ENCODE results near the gene SDK2. TPM values are rescaled to one million over a fixed set of nuclear protein-coding genes. Genes with fewer than 3 reads are reported as not detected.

The SDK2 gene
- polyA plus RNA-seq, 3 donors from 2014 or later = not detected

DNA sequence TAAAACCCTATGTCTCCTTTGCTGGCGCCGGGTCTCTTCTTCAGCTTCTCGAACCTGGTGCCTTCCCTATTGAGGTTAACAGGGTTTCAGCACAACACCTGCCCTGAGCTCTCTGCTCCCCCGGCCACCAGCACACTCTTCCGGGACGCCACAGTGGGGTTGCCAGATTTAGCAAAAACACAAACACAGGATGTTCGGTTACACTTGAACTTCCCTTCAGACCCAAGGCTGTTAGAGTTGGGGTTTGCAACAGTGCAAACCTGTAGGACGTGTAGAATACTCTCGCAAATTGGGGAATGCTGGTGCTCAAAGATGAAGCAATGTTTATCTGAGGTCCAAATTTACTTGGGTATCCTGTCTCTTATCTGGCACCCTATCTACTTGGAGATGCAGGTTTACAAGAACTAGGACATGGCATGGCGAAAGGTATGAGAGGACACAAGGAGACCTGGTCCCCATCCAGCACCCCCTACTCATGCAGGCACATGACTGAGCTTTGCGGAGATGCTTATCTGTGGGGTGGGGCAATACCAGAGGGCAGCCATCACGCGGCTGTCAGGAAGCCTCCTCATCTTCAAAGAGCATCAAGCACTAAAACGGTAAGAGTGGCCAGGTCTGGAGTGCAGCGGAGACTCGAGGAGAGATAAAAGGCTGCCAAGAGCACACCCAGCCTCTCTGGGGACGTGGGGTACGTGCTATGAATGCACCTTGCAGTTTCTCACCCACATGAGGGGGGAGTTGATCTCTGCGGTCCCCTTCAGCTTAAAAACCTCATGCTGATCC, 52.8 kb downstream of the SDK2 start:
- H3K27ac Mint-ChIP-seq = no peak overlapping the region
- peaks cover 10 to 19% (median 18%) of the 10 kb centered on the region in 3 donors for H3K27me3 Mint-ChIP-seq (ENCODE audit: low read depth in 3 of 3)
- peaks cover 35 to 43% of the 10 kb centered on the region in 2 donors for H3K4me1 Mint-ChIP-seq
- peaks cover 0 to 5% (median 4%) of the 10 kb centered on the region in 3 donors for H3K36me3 Mint-ChIP-seq
- peak overlapping the region; percentile 75 to 81 (median 77) for H3K4me3 Mint-ChIP-seq
- H3K9me3 Mint-ChIP-seq = no peaks in the 10 kb centered on the region
- DNase-seq = peak; percentile 62 to 65 (median 65)

DNA sequence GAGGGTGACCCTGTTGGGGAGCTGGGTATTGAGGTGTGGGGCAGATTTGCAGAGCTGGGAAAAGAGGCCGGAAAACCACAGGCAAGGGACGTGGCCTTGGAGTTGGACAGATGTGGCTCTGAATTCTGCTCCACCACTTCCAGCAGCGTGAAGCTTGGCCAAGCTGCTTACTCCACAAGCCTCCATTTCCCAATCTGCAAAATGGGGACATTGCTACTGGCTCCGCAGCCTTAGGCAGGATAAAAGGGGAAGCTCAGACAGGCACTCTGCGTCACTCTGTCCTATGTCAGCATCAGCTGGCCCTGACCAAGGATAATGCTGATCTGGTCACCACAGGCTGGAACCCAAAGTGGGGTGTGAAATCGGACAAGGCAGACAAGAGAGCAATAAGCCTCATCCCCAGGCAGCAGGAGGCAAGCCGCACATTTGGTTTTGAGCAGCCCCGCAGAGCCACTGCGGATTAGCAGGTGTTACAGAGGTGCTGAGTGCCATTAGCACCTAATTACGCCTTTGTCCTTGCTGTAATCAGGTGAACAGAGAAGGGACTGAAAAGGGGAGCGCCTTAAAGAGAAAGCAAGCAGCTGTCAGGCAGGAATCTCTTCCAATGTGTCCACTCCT, 54.8 kb downstream of the SDK2 start:
- H3K4me3 Mint-ChIP-seq = no peak overlapping the region
- no peak for DNase-seq
- peaks cover 11 to 16% (median 12%) of the 10 kb centered on the region in 3 donors for H3K27me3 Mint-ChIP-seq (ENCODE audit: low read depth in 3 of 3)
- H3K9me3 Mint-ChIP-seq = no peaks in the 10 kb centered on the region
- H3K27ac Mint-ChIP-seq = peak overlapping the region in 1 of 6 donors; percentile 56
- H3K36me3 Mint-ChIP-seq = peaks cover 0 to 1% (median under 1%) of the 10 kb centered on the region in 3 donors
- peaks cover 33 to 40% of the 10 kb centered on the region in 2 donors for H3K4me1 Mint-ChIP-seq

DNA sequence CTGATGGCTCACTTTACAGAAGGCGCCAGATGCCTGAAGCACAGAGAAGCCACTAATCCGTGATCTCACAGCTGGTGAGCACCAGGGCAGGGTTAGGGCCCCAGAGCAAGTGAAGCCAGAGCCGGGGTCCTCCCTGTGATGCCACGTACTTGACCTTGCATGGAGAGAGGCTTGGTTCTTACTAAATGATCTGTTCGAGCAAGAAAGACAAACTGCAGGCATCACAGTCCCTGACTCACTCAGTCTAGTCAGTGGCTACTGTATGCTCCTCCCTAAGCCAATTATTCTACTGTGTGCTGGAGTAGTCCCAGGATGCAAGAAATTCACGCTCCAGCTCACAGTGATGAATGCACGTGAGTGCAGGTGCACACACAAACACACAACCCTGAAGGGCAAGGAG, 55.4 kb downstream of the SDK2 start:
- no peak overlapping the region for H3K4me3 Mint-ChIP-seq
- no peaks in the 10 kb centered on the region for H3K9me3 Mint-ChIP-seq
- H3K27me3 Mint-ChIP-seq (ENCODE audit: low read depth in 3 of 3) = peaks cover 10 to 13% (median 10%) of the 10 kb centered on the region in 3 donors

DNA sequence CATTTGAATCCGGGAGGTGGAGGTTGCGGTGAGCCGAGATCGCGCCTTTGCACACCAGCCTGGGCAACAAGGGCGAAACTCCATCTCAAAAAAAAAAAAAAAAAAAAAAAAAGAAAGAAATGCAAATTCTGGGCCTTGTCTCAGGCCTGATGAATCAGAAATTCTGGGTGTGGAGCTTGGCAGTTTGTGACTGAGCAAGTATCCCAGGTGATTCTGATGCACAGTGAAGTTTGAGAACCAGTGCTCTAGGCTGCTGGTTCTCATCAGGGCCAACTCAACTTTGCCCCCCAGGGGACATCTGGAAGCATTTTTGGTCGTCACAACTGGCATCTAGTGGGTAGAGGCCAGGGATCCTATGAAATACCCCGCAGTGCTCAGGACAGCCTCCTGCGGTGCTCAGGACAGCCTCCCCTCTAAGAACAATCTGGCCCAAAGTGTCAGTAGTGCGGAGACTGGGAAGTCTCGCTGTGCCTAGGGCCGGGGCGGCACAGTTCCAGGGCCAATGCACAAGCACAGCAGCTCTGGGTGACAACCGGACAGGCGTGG, 55.9 kb downstream of the SDK2 start:
- Mint-ChIP-seq H3K27me3 (ENCODE audit: low read depth in 3 of 3) (peaks cover 8 to 13% (median 10%) of the 10 kb centered on the region in 3 donors), H3K27ac (no peak overlapping the region), H3K9me3 (no peaks in the 10 kb centered on the region), H3K36me3 (no peaks in the 10 kb centered on the region), H3K4me1 (peaks cover 28 to 30% of the 10 kb centered on the region in 2 donors), H3K4me3 (no peak overlapping the region)
- DNase-seq = no peak

More for the DNA sequence above, 55.4 kb downstream of the SDK2 start:
- no peak overlapping the region for H3K27ac Mint-ChIP-seq
- no peak for DNase-seq
- no peaks in the 10 kb centered on the region for H3K36me3 Mint-ChIP-seq
- H3K4me1 Mint-ChIP-seq = peaks cover 28 to 35% of the 10 kb centered on the region in 2 donors

DNA sequence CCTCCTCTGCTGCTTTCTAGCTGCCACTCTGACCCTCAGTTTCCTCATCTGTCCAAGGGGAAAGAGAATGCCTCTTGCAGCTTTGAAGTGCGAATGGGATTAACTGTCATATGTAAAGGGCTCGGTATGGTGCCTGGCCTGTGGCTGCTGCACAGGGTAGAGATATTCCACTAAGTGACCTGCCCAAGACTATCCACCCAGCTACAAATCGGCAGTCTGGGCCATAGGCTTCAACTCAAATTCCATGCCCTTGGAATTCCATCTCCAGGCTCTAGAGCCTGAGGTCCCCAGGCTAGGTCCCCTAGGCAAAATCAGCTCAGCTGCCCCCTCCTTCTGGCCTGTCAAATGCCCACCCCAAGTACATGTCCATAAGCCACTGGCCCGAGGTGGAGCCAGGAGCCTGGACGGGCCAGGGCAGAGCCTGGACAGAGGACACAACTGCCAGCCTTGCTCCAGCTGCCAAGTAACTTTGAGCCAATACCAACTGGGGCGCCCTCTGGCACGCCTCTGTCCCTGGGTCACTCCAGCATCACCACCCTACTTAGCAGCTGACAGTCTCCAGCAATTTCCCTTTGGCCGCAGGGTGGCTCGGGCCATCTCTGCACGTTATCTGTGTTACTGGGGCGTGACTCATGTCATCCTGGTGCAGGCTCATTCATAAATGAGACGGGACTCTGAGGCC, 57.2 kb downstream of the SDK2 start:
- no peak for DNase-seq
- Mint-ChIP-seq H3K4me3 (no peak overlapping the region), H3K36me3 (no peaks in the 10 kb centered on the region), H3K27me3 (ENCODE audit: low read depth in 3 of 3) (peaks cover 9 to 12% (median 12%) of the 10 kb centered on the region in 3 donors), H3K9me3 (no peaks in the 10 kb centered on the region), H3K27ac (no peak overlapping the region), H3K4me1 (peaks cover 15 to 17% of the 10 kb centered on the region in 2 donors)

DNA sequence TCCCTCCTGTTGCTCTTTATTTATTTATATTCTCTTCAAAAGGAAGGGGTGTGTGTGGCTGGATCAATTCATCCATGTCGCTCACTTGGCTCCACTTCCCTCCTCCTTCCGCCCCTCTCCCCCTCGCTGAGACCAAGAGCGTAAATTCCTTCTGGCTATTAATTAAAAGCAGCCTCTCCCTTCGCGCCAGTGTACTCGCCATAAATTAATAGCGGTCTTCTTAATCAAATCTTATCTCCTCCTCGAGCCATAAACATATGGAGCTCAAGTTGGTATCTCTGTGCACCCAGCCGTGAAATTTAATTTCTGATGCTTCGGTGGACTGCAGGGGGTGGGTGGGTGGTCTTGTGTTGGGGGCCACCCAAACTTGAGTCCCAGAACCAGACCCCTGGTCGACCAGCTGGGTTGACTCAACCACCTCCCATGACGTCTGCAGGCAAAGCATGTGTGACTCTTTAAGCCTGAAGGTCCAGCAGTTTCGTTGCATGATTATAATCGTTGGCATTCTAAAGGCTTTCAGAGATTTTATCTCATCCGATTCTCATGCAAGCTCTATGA, 57.9 kb downstream of the SDK2 start:
- no peaks in the 10 kb centered on the region for H3K36me3 Mint-ChIP-seq
- H3K4me3 Mint-ChIP-seq = no peak overlapping the region
- peaks cover 8 to 10% of the 10 kb centered on the region in 2 donors for H3K4me1 Mint-ChIP-seq
- H3K27me3 Mint-ChIP-seq (ENCODE audit: low read depth in 3 of 3) = peaks cover 7 to 12% (median 9%) of the 10 kb centered on the region in 3 donors
- H3K27ac Mint-ChIP-seq = no peak overlapping the region
- H3K9me3 Mint-ChIP-seq = no peaks in the 10 kb centered on the region
- no peak for DNase-seq

DNA sequence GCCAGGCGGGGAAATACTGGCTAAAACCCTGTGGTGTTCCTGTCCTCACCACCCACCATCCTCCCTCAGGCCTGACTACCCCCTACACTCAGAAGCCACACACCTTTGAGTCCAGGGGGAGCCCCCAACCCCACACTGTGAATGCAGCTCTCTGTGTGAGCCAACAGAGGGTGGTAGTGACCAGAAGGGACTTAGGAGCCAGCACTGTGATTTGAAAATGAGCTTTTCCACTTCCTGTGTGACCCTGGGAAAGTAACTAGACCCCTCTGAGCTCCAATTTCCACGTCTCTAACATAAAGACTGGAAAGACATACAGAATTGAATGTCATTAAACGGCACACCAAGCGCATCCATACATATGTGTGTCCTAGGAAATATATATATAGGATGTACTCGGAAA, 58.7 kb downstream of the SDK2 start:
- Mint-ChIP-seq H3K27me3 (ENCODE audit: low read depth in 3 of 3) (peaks cover 2 to 12% (median 10%) of the 10 kb centered on the region in 3 donors), H3K27ac (no peak overlapping the region), H3K36me3 (no peaks in the 10 kb centered on the region), H3K4me3 (no peak overlapping the region), H3K4me1 (peaks cover 2 to 3% of the 10 kb centered on the region in 2 donors), H3K9me3 (no peaks in the 10 kb centered on the region)
- DNase-seq = no peak

DNA sequence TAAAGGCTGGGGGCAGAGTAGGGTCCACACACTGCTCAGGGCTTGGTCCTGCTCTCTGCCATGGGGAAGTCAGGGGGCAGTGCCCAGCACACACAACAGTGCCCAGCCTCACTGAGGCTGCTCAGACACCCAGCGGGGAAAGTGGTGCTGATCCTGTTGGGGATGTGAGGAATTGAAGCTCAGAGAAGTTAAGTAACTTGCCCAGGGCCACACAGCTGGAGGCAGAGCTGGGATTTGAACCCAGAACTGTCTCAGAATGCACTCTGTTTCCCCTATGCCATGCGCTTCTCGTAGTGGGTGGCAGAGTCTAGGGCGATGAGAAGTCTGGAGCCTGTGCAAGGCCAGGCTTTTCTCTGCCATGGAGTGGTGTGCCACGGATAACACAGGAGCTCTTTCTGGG, 59.3 kb downstream of the SDK2 start:
- H3K9me3 Mint-ChIP-seq = no peaks in the 10 kb centered on the region
- peaks cover 2 to 12% (median 10%) of the 10 kb centered on the region in 3 donors for H3K27me3 Mint-ChIP-seq (ENCODE audit: low read depth in 3 of 3)
- H3K36me3 Mint-ChIP-seq = no peaks in the 10 kb centered on the region
- no peak overlapping the region for H3K4me3 Mint-ChIP-seq
- no peak overlapping the region for H3K27ac Mint-ChIP-seq
- H3K4me1 Mint-ChIP-seq = no peaks in the 10 kb centered on the region
- no peak for DNase-seq

DNA sequence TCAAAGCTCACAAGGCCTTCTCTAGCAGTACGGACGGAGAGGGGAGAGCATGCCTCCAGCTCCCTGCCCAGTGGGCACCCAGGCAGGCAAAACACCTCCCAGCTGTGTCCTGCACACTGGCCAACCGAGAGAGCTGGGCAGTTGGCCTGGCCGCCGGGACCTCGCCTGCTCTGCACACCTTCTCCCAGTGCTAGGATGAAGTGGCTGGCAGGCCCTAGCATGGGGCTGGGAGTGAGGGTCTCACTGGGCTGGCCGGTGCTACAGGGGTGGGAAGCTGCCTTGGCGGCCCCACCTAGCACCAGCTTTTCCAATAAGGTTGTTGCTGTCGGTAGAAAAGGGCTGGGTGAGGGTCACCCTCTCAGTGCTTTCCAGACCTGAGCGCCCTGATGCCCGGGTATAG, 60.2 kb downstream of the SDK2 start:
- Mint-ChIP-seq H3K4me1 (no peaks in the 10 kb centered on the region), H3K9me3 (no peaks in the 10 kb centered on the region), H3K27me3 (ENCODE audit: low read depth in 3 of 3) (peaks cover 2 to 8% (median 8%) of the 10 kb centered on the region in 3 donors), H3K36me3 (no peaks in the 10 kb centered on the region), H3K27ac (no peak overlapping the region), H3K4me3 (no peak overlapping the region)
- no peak for DNase-seq

DNA sequence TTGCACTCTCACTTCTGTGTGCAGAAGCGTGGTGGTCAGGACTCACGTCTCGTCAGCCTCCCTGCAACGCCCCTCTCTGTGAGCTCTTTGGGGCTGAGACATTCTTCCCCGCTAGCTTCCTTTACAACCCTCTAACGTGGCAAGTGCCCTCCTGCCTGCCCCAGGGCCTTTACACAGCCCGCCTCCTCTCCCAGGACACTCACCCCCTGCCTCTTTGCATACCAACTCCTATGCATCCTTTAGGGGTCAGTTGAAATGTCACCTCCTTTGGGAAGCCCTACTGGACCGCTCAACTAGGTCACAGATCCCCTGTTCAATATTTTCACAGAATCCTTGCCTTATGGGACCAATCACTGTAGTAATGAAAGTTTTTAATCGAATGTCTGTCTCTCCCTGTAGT, 61.4 kb downstream of the SDK2 start:
- peaks cover 2 to 8% (median 7%) of the 10 kb centered on the region in 3 donors for H3K27me3 Mint-ChIP-seq (ENCODE audit: low read depth in 3 of 3)
- no peak overlapping the region for H3K27ac Mint-ChIP-seq
- no peaks in the 10 kb centered on the region for H3K36me3 Mint-ChIP-seq
- no peak for DNase-seq
- H3K4me3 Mint-ChIP-seq = no peak overlapping the region
- no peaks in the 10 kb centered on the region for H3K9me3 Mint-ChIP-seq
- no peaks in the 10 kb centered on the region for H3K4me1 Mint-ChIP-seq

DNA sequence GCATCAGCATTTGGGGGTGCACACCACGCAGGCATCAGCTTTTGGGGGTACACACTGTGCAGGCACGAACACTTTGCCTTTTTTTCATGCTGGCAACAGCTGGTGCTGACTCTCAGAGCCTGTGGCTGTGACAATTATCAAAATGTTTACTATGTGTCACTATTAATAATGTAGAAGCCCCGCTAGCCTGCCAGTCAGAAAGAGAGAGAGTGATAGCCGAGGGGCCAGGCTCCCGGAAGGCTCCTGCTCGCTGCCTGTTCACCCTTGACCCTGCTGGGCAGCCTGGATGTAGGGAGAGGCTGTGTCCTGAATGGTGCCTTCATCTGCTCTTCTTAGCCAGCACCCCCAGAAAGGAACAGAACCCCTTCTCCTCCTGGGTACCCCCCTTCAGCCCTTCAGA, 61.9 kb downstream of the SDK2 start:
- Mint-ChIP-seq H3K27ac (no peak overlapping the region), H3K9me3 (no peaks in the 10 kb centered on the region), H3K36me3 (no peaks in the 10 kb centered on the region), H3K27me3 (ENCODE audit: low read depth in 3 of 3) (peaks cover 2 to 9% (median 8%) of the 10 kb centered on the region in 3 donors), H3K4me1 (no peaks in the 10 kb centered on the region), H3K4me3 (no peak overlapping the region)
- DNase-seq = no peak

DNA sequence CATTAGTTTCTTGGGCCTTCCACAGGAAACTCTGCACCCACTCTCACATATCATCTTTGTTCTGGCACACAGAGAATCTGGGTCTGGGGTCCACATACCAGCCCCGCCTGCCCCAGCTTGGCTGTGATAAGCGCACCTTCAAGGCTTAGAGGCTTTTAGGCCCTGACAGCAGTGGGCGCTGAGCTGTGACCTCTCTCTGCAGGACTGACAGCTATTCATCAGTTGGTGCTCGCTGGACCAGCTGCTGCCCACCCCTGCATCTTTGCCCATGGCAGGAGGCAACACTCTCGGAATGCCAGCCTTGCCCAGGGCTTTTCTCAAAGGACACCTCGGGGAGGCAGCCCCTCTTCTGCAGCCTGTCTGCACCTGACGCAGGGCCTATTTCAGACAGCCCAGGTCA, 62.9 kb downstream of the SDK2 start:
- Mint-ChIP-seq H3K36me3 (no peaks in the 10 kb centered on the region), H3K4me3 (no peak overlapping the region), H3K27ac (no peak overlapping the region), H3K4me1 (no peaks in the 10 kb centered on the region), H3K27me3 (ENCODE audit: low read depth in 3 of 3) (peaks cover 3 to 8% (median 6%) of the 10 kb centered on the region in 3 donors), H3K9me3 (no peaks in the 10 kb centered on the region)
- DNase-seq = no peak

DNA sequence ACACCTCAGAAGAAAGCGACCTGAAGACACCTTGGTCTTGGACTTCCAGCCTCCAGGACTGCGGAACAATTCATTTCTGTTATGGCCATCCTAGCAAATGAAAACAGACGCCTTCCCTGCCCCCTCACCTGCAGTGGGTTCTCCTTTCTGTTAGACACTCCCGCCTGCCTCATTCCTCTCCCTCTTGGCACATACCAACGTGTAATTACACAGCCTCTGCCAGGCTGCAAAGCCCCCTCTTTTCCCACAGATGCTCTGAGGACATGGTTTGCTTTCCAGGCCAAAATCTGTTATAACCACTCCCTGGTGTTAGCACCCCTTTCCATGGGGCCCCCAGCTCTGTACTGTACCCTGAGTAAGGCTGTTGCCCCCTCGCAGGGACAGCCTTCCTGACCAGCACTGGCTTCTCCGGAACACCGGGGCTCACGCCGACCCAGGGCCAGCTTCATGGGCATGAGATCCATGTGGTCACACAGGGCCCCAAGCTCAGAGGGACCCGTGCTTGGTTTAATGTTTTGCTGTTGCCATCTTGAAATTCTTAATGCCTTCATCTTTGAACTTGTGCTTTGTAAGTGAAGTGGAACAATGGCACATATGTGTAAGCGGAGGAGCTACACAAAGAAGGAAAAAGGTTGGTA, 64.1 kb downstream of the SDK2 start:
- Mint-ChIP-seq H3K4me3 (no peak overlapping the region), H3K9me3 (no peaks in the 10 kb centered on the region), H3K27ac (no peak overlapping the region), H3K27me3 (ENCODE audit: low read depth in 3 of 3) (peaks cover 4 to 10% (median 8%) of the 10 kb centered on the region in 3 donors), H3K4me1 (no peaks in the 10 kb centered on the region), H3K36me3 (no peaks in the 10 kb centered on the region)
- DNase-seq = no peak

All from immature natural killer cell (primary cell).